ENCODE measurements around the gene FGFR4. TPM values are rescaled to one million over a fixed set of nuclear protein-coding genes. Genes with fewer than 3 reads are reported as not detected.

FGFR4 gene
- total and polyA plus RNA-seq, 2 donors (not counting 1 experiment from before 2014, with no cell fraction given) = 1.2 to 2.7 TPM

DNA sequence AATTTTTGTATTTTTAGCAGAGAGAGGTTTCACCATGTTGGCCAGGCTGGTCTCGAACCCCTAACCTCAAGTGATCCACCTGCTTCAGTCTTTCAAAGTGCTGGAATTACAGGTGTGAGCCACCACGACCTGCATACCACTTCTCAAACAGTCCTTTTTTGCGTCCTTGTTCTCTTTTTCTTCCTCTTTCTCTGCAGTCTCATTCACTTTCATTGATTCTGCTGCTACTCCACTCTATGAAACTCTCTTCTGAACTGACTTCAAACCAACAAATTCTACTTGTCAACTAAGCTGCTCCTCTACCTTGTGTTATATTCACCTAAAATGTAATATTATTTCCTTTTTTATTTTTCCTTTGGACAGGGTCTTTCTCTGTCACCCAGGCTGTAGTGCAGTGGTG lies 54.8 kb downstream of the FGFR4 start:
- POLR2A ChIA-PET = no interaction called here
- no peak overlapping the region for H3K4me2 ChIP-seq (replicated peaks; ENCODE audit: low read depth, low read length, poor library complexity, severe bottlenecking)
- no peaks in the 10 kb centered on the region for H3K27me3 ChIP-seq (replicated peaks in 1 of 4; ENCODE audit: control extremely low read depth in 1 of 4, control insufficient read depth in 3 of 4, insufficient read depth in 4 of 4, low read length in 3 of 4)
- no peak overlapping the region for H3K9ac ChIP-seq (ENCODE audit: low read length)
- Mint-ChIP-seq H3K9me3 (ENCODE audit: insufficient read depth) (no peaks in the 10 kb centered on the region), H3K27ac (no peak overlapping the region), H3K4me1 (peaks cover 33% of the 10 kb centered on the region), H3K4me3 (no peak overlapping the region), H3K27me3 (no peaks in the 10 kb centered on the region)
- H3K79me2 ChIP-seq (ENCODE audit: control insufficient read depth, insufficient read depth, low read length) = peaks cover 93% of the 10 kb centered on the region
- 56% methylated on average over 3 of the region's 3 CpGs for WGBS (ENCODE audit: insufficient coverage)
- H3K4me1 ChIP-seq (ENCODE audit: control insufficient read depth in 2 of 2, insufficient read depth in 2 of 2, low read length in 2 of 2) = peaks cover 23 to 24% of the 10 kb centered on the region in 2 donors
- ATAC-seq (ENCODE audit: low read depth) (no peak), DNase-seq (no peak)
- intact Hi-C loops (cut with micrococcal nuclease) = no loop called here
- no peaks in the 10 kb centered on the region for H3K9me3 ChIP-seq (ENCODE audit: control extremely low read depth in 1 of 3, control insufficient read depth in 2 of 3, insufficient read depth in 1 of 3, low read length in 2 of 3)
- no peak overlapping the region for H3K27ac ChIP-seq (ENCODE audit: low read length in 2 of 2)
- CTCF ChIA-PET = interaction anchor here (0.6 kb wide), 1 partner anchor 35 kb away, joined by 3 read pairs; no protein-coding TSS in a partner anchor
- H2AFZ ChIP-seq (ENCODE audit: insufficient read depth, low read depth, low read length, poor library complexity, severe bottlenecking) = no peak overlapping the region
- TF ChIP-seq, protein P1, sequence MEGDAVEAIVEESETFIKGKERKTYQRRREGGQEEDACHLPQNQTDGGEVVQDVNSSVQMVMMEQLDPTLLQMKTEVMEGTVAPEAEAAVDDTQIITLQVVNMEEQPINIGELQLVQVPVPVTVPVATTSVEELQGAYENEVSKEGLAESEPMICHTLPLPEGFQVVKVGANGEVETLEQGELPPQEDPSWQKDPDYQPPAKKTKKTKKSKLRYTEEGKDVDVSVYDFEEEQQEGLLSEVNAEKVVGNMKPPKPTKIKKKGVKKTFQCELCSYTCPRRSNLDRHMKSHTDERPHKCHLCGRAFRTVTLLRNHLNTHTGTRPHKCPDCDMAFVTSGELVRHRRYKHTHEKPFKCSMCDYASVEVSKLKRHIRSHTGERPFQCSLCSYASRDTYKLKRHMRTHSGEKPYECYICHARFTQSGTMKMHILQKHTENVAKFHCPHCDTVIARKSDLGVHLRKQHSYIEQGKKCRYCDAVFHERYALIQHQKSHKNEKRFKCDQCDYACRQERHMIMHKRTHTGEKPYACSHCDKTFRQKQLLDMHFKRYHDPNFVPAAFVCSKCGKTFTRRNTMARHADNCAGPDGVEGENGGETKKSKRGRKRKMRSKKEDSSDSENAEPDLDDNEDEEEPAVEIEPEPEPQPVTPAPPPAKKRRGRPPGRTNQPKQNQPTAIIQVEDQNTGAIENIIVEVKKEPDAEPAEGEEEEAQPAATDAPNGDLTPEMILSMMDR (IDR thresholded peaks at IDR 0.05) = no peak
- TF ChIP-seq EZH2 (IDR thresholded peaks at IDR 0.05; ENCODE audit: borderline replicate concordance, insufficient read depth, low read depth, low read length, poor library complexity, severe bottlenecking) = no peak
- no peak overlapping the region for H3K4me3 ChIP-seq (ENCODE audit: control extremely low read depth in 1 of 5, extremely low read depth in 1 of 5, insufficient read depth in 1 of 5, low read depth in 2 of 5, low read length in 4 of 5)
- peaks cover 16 to 37% of the 10 kb centered on the region in 2 experiments for H3K36me3 ChIP-seq (replicated peaks in 1 of 2; ENCODE audit: control extremely low read depth in 1 of 2, control insufficient read depth in 1 of 2, extremely low read depth in 1 of 2, insufficient read depth in 2 of 2, low read length in 1 of 2)
- peaks cover 53% of the 10 kb centered on the region for H4K20me1 ChIP-seq (ENCODE audit: control insufficient read depth, insufficient read depth, low read length, poor library complexity, severe bottlenecking)

DNA sequence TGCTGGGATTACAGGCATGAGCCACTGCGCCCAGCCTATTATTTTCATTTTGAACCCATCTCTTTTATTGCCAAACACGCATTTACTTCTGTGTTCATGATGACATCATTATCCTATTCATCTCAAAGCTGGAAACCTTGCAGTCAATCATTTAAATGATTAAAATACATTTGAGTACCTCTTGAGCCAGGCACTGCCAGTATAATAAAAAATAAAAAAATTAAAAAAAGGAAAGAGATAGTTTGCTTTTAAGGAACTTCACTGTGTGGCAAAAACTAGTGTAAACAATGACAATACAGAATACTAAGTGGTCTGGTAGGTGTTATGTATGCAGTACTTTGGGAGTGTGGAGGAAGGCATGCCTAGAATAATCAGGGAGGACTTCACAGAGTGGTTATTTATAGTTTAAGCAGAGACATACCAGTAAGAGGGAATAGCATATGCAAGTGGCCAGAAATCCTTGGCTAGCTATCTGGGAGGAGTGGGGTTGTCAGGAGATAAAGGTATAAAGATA lies 55.4 kb downstream of the FGFR4 start:
- peaks cover 98% of the 10 kb centered on the region for H3K79me2 ChIP-seq (ENCODE audit: control insufficient read depth, insufficient read depth, low read length)

More for the DNA sequence above, 55.4 kb downstream of the FGFR4 start:
- Histone ChIP-seq H4K20me1 (ENCODE audit: control insufficient read depth, insufficient read depth, low read length, poor library complexity, severe bottlenecking) (peaks cover 53% of the 10 kb centered on the region), H3K4me1 (ENCODE audit: control insufficient read depth in 2 of 2, insufficient read depth in 2 of 2, low read length in 2 of 2) (peaks cover 17 to 18% of the 10 kb centered on the region in 2 donors), H3K27me3 (replicated peaks in 1 of 4; ENCODE audit: control extremely low read depth in 1 of 4, control insufficient read depth in 3 of 4, insufficient read depth in 4 of 4, low read length in 3 of 4) (no peaks in the 10 kb centered on the region), H3K4me2 (replicated peaks; ENCODE audit: low read depth, low read length, poor library complexity, severe bottlenecking) (no peak overlapping the region), H3K4me3 (ENCODE audit: control extremely low read depth in 1 of 5, extremely low read depth in 1 of 5, insufficient read depth in 1 of 5, low read depth in 2 of 5, low read length in 4 of 5) (no peak overlapping the region), H3K9ac (ENCODE audit: low read length) (no peak overlapping the region), H3K9me3 (ENCODE audit: control extremely low read depth in 1 of 3, control insufficient read depth in 2 of 3, insufficient read depth in 1 of 3, low read length in 2 of 3) (no peaks in the 10 kb centered on the region), H2AFZ (ENCODE audit: insufficient read depth, low read depth, low read length, poor library complexity, severe bottlenecking) (no peak overlapping the region), H3K36me3 (replicated peaks in 1 of 2; ENCODE audit: control extremely low read depth in 1 of 2, control insufficient read depth in 1 of 2, extremely low read depth in 1 of 2, insufficient read depth in 2 of 2, low read length in 1 of 2) (peaks cover 16 to 37% of the 10 kb centered on the region in 2 experiments), H3K27ac (ENCODE audit: low read length in 2 of 2) (no peak overlapping the region)
- intact Hi-C loops (cut with micrococcal nuclease) = no loop called here
- DNase-seq (no peak), ATAC-seq (ENCODE audit: low read depth) (no peak)
- ChIA-PET POLR2A (interaction anchor here (0.6 kb wide), 1 partner anchor 54 kb away, joined by 4 read pairs; no protein-coding TSS in a partner anchor), CTCF (no interaction called here)
- WGBS (ENCODE audit: insufficient coverage) = 100% methylated on average over 1 of the region's 2 CpGs
- Mint-ChIP-seq H3K4me3 (no peak overlapping the region), H3K9me3 (ENCODE audit: insufficient read depth) (no peaks in the 10 kb centered on the region), H3K27ac (peak overlapping the region; percentile 39), H3K4me1 (peaks cover 30% of the 10 kb centered on the region), H3K27me3 (no peaks in the 10 kb centered on the region)
- no peak for TF ChIP-seq EZH2 (IDR thresholded peaks at IDR 0.05; ENCODE audit: borderline replicate concordance, insufficient read depth, low read depth, low read length, poor library complexity, severe bottlenecking)
- TF ChIP-seq, protein P1 (IDR thresholded peaks at IDR 0.05) = no peak

All from B cell (primary cell).